RWPE1 (cell line): Measurements from ENCODE around the gene PROM1.
A peak's percentile ranks its signal among the peaks of the same experiment; 100 is the strongest.

ENCODE experiments used
- CTCF ChIA-PET: fragments of 350-600 bp; sonication (Branson Sonifier 250); formaldehyde crosslinking; extraction: SDS; loops from one replicate; lab custom pipeline; 2021; lab: Yijun Ruan, JAX
- POLR2A ChIA-PET: fragments of 400-600 bp; formaldehyde crosslinking; extraction: SDS; loops from one replicate; lab custom pipeline; 2020; ENCODE audit warnings: antibody characterized with exemption; ENCODE audit not compliant: low non-redundant PET; lab: Yijun Ruan, JAX
- DNase-seq: peaks from one replicate; pipeline ENCODE4 v3.0.0; 2012; ENCODE audit warnings: low spot score
- H3K27ac ChIP-seq: fragments of 450-650 bp; 2 replicates; pipeline ENCODE4 v1.5.1; 2017
- CTCF ChIP-seq: fragments of 450-650 bp; conservative IDR thresholded peaks from 2 replicates; pipeline ENCODE4 v1.5.1; 2017; ENCODE audit warnings: low read depth, mild to moderate bottlenecking

PROM1 gene

GRCh38 chr4:16088601-16089000, 4.8 kb upstream of the PROM1 start:
- no peak overlapping the region for H3K27ac ChIP-seq
- CTCF ChIA-PET = no interaction called here
- DNase-seq = no peak
- POLR2A ChIA-PET = no interaction called here
- no peak for TF ChIP-seq CTCF

- no peak for DNase-seq
- CTCF ChIA-PET = no interaction called here
- TF ChIP-seq CTCF = no peak
- H3K27ac ChIP-seq = no peak overlapping the region
- POLR2A ChIA-PET = no interaction called here
Observed at GRCh38 chr4:16085822-16086221, 2.0 kb upstream of the PROM1 start.

- peak; percentile 11 for DNase-seq
- CTCF ChIA-PET = no interaction called here
- no peak for TF ChIP-seq CTCF
- H3K27ac ChIP-seq = no peak overlapping the region
- POLR2A ChIA-PET = no interaction called here
Observed at GRCh38 chr4:16082426-16083240, 1.2 kb downstream of the PROM1 start.

GRCh38 chr4:16082041-16082425, 1.8 kb downstream of the PROM1 start:
- ChIA-PET POLR2A (no interaction called here), CTCF (no interaction called here)
- no peak for TF ChIP-seq CTCF
- no peak overlapping the region for H3K27ac ChIP-seq
- DNase-seq = no peak

- CTCF ChIA-PET = no interaction called here
- POLR2A ChIA-PET = no interaction called here
- DNase-seq = no peak
- no peak overlapping the region for H3K27ac ChIP-seq
- TF ChIP-seq CTCF = no peak
Observed at GRCh38 chr4:16079046-16079445, 4.8 kb downstream of the PROM1 start.

GRCh38 chr4:16078195-16078760, 5.5 kb downstream of the PROM1 start:
- H3K27ac ChIP-seq = no peak overlapping the region
- POLR2A ChIA-PET = no interaction called here
- TF ChIP-seq CTCF = no peak
- DNase-seq = no peak
- CTCF ChIA-PET = no interaction called here
